ENCODE data around the gene CSNK2A3.

CSNK2A3 gene

GRCh38 chr11:11373934-11374333 lies 20.9 kb upstream of the CSNK2A3 start:
- H3K4me3 ChIP-seq (replicated peaks; ENCODE audit: low read depth, low read length) = no peak overlapping the region
- no peak for DNase-seq (ENCODE audit: low read depth)
- no peak for TF ChIP-seq CTCF (IDR thresholded peaks at IDR 0.05; ENCODE audit: low read length, missing control alignments)

- DNase-seq (ENCODE audit: low read depth) = no peak
- no peak overlapping the region for H3K4me3 ChIP-seq (replicated peaks; ENCODE audit: low read depth, low read length)
- TF ChIP-seq CTCF (IDR thresholded peaks at IDR 0.05; ENCODE audit: low read length, missing control alignments) = no peak
Observed at GRCh38 chr11:11372461-11372860, 19.4 kb upstream of the CSNK2A3 start.

- no peak overlapping the region for H3K4me3 ChIP-seq (replicated peaks; ENCODE audit: low read depth, low read length)
- no peak for DNase-seq (ENCODE audit: low read depth)
- TF ChIP-seq CTCF (IDR thresholded peaks at IDR 0.05; ENCODE audit: low read length, missing control alignments) = no peak
Observed at GRCh38 chr11:11370962-11371303, 17.9 kb upstream of the CSNK2A3 start.

GRCh38 chr11:11370255-11370961 lies 17.4 kb upstream of the CSNK2A3 start:
- no peak overlapping the region for H3K4me3 ChIP-seq (replicated peaks; ENCODE audit: low read depth, low read length)
- TF ChIP-seq CTCF (IDR thresholded peaks at IDR 0.05; ENCODE audit: low read length, missing control alignments) = no peak
- DNase-seq (ENCODE audit: low read depth) = no peak

- no peak overlapping the region for H3K4me3 ChIP-seq (replicated peaks; ENCODE audit: low read depth, low read length)
- peak; percentile 25 for DNase-seq (ENCODE audit: low read depth)
- no peak for TF ChIP-seq CTCF (IDR thresholded peaks at IDR 0.05; ENCODE audit: low read length, missing control alignments)
Observed at GRCh38 chr11:11366793-11367192, 13.7 kb upstream of the CSNK2A3 start.

GRCh38 chr11:11363674-11364073 lies 10.6 kb upstream of the CSNK2A3 start:
- no peak for DNase-seq (ENCODE audit: low read depth)
- TF ChIP-seq CTCF (IDR thresholded peaks at IDR 0.05; ENCODE audit: low read length, missing control alignments) = no peak
- H3K4me3 ChIP-seq (replicated peaks; ENCODE audit: low read depth, low read length) = no peak overlapping the region

- H3K4me3 ChIP-seq (replicated peaks; ENCODE audit: low read depth, low read length) = no peak overlapping the region
- no peak for TF ChIP-seq CTCF (IDR thresholded peaks at IDR 0.05; ENCODE audit: low read length, missing control alignments)
- DNase-seq (ENCODE audit: low read depth) = no peak
Observed at GRCh38 chr11:11359611-11360010, 6.6 kb upstream of the CSNK2A3 start.
